GM19240 (cell line): ENCODE measurements around the gene WSCD1.

Source experiments
- DNase-seq: peaks from one replicate; pipeline ENCODE4 v3.0.0; 2011; ENCODE audit warnings: low spot score; ENCODE audit not compliant: insufficient read length

The WSCD1 gene

GRCh38 chr17:6085812-6086211 is 15.6 kb downstream of the WSCD1 start:
- DNase-seq = no peak

DNA sequence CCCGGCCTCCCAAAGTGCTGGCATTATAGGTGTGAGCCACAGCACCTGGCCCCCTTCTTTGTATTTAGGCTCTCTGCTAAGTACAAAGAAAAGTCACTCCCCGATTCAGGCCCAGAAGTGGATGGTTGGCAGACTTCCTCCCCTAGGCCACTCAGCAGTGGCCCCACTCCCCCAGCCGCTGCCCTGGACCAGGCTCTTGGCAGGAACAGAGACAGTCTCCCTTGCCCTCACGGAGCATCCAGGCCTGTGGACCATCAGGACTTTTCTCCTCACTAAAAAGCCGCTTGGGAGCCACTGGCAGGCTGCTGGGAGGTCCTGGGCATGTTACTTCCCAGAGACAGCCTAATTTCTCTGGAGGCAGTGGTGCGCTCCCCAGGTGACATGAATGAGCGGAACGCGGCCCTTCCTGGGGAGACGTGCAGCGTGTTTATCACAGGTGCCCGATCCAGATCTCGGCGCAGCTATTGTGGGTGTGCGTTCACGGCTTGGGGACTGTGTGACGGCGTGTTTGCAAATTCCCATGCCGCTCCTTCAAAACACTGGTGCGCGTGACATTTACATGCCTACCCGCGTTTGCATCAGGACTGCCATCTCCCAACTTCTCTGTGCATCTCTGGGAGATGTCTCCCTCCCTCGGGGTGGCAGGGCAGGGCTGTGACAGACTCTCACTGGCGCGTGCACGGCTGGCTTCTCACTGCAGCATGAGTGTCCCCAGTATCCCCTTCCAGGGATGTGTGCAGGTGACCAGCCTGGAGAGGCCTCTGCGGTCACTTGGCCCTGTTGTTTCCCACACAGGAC is 16.6 kb downstream of the WSCD1 start:
- DNase-seq = no peak

- DNase-seq = no peak
Measured at GRCh38 chr17:6088141-6088540, 18.0 kb downstream of the WSCD1 start.

DNA sequence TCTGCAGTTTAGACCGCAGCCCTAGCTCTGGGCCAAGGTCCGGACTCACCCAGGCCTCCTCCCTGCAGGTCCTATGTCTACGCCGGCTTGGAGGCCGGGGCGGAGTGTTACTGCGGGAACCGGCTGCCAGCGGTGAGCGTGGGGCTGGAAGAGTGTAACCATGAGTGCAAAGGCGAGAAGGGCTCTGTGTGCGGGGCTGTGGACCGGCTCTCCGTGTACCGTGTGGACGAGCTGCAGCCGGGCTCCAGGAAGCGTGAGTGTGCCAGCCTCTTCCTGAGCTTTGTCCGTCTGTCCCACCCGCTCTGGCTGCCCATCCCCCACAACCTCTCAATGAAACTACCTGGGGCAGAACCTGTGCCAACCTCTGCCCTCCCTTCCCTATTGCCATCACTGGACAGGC is 20.1 kb downstream of the WSCD1 start:
- DNase-seq = no peak

GRCh38 chr17:6092182-6092902 is 22.2 kb downstream of the WSCD1 start:
- no peak for DNase-seq

GRCh38 chr17:6092903-6093468 is 22.8 kb downstream of the WSCD1 start:
- no peak for DNase-seq

DNA sequence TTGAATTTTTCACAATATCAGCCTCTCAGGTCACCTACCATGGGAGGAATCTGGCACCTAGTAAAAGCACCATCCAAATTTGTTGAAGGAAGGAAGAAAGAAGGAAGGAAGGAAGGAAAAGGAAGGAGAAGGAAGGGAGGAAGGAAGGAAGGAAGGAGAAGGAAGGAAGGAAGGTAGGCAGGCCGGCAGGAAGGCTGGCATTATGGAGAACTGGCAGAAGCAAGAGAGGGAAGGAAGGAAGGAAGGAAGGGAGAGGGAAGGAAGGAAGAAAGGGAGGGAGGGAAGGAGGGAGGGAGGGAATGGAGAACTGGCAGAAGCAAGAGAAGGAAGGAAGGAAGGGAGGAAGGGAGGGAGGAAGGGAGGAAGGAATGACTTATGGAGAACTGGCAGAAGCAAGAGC is 24.3 kb downstream of the WSCD1 start:
- no peak for DNase-seq

DNA sequence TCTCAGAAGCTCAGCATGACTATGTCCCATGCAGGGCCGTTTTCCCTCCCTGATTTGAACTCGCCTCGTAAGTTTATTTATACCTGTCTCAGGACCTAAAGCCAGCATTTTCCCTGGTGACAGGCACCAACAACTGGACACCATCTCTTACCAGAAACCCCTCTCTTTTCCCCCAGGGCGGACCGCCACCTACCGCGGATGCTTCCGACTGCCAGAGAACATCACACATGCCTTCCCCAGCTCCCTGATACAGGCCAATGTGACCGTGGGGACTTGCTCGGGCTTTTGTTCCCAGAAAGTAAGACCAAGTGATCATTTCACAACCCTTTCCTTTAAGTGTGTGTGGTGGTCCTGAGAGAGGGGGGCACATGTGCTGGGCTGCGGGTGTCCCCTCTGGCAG is 24.7 kb downstream of the WSCD1 start:
- no peak for DNase-seq

GRCh38 chr17:6095501-6095900 is 25.3 kb downstream of the WSCD1 start:
- no peak for DNase-seq

- DNase-seq = no peak
Measured at GRCh38 chr17:6096201-6097004, 26.2 kb downstream of the WSCD1 start.

DNA sequence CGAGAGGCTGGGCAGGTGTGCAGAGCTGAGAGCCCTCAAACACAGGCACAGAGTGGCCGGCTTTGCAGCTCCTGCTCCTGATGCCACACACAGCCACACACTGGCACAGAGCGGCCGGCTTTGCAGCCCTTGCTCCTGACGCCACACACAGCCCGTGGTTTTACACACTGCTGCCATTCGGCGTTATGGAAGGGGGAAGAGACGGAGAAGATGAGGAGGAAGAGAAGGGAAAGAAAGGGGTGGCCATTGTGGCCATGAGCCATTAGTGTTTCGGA is 26.8 kb downstream of the WSCD1 start:
- no peak for DNase-seq

DNA sequence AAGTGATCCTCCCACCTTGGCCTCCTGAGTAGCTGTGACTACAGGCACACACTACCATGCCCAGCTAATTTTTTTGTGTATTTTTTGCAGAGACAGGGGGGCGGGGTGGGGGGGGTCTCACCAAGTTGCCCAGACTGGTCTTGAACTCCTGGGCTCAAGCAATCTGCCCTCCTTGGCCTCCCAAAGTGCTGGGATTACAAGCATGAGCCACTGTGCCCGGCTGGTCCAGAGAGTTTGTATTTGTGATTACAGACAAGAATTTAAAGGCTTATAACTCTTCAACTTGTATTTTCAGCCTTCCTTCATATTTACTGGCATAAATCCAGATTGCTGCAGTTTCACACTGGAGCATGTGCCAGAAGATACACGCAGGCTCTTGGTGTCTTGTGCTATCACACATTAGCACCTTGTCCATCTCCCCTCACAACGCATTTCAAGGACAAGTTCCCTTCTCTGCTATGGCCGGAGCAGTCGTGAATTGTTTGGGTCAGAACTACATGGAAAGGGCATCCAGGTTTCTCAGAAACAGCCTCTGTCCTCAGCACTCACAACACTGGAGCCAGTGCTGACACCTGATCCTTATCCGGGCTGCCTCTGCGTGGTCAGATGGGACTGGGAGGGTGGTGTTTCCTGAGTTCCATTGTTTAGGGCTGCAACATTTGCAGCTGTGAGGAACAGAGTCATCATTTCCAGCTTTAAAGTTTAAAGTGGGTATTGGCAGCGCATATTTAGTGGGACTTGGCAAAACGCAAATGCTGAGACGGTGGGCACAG is 28.1 kb downstream of the WSCD1 start:
- DNase-seq = no peak

GRCh38 chr17:6098823-6099180 is 28.6 kb downstream of the WSCD1 start:
- no peak for DNase-seq

DNA sequence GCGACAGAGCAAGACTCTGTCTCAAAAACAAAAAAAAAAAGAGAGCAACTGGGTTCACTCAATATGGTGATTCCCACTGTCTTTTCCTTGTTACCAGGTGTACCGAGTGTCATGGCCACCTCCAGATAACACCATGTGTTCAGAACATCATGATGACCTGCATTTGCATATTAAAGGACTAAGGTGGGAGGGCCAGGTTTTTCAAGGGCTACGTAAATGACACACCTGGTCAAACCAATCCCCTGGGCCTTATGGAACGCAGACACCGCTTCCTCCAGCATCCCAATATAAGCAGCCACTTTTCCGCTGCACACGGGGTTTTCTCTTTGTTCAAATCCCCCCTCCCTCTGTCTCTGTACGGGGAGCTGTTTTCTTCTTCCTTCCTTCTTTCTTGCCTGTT is 29.3 kb downstream of the WSCD1 start:
- DNase-seq = no peak

GRCh38 chr17:6100146-6100545 is 30.0 kb downstream of the WSCD1 start:
- DNase-seq = no peak

- DNase-seq = no peak
Measured at GRCh38 chr17:6100891-6101500, 30.8 kb downstream of the WSCD1 start.

DNA sequence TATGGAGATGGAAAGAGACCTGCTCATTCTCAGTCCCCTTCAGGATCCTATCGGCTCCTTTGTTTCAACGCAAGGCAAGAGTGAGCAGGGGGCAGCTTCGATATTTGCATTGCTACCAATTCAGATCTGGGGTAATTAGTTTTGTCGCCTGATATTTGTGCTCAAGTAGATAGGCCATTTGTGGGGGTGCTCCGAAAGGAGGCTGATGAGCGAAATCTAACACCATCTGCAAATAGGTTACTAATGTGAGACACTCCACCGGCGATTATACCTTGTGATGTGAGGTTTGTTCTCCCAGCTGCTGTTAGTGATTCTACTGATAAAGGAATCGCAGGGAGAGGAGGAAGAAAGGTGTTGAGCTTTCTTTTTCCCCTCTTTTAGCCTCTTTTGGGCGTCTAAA is 31.5 kb downstream of the WSCD1 start:
- no peak for DNase-seq

- no peak for DNase-seq
Measured at GRCh38 chr17:6102615-6103014, 32.4 kb downstream of the WSCD1 start.

GRCh38 chr17:6104956-6105648 is 34.9 kb downstream of the WSCD1 start:
- DNase-seq = no peak

- no peak for DNase-seq
Measured at GRCh38 chr17:6105649-6106007, 35.4 kb downstream of the WSCD1 start.
